Measurements from ENCODE around the gene CNTN6.

DNA sequence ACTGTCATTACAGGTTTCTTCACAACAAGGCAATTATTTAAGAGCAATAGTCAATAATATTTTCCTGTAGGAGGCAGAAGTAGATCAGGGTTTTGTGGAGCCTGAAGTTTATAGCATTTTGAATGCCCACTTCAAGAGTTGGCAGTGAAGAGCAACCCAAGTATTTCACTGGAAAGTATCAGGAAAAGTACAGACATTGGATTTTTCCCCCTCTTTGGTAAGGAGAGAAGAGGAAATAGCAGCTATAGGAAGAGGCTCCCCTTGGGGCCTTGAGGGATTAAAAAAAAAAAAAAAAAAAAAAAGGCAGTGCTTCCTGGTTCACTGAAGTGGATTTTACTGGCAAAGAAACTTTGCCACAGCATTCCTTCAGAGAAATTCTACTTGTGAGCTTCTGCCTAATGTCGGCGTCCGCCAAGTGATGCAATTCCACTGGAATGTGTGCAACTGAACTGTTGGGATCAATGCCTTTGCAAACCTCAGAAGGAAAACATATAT lies 5.7 kb upstream of the CNTN6 start:
- no peak for TF ChIP-seq CTCF (IDR thresholded peaks at IDR 0.05)
- TF ChIP-seq ETV6 (CRISPR knock-in tag; IDR thresholded peaks at IDR 0.05) = no peak
- TF ChIP-seq ATF1 (CRISPR knock-in tag; IDR thresholded peaks at IDR 0.05) = no peak
- no peak for TF ChIP-seq USF2 (CRISPR knock-in tag; IDR thresholded peaks at IDR 0.05)
- no peak for TF ChIP-seq KAT7 (CRISPR knock-in tag; IDR thresholded peaks at IDR 0.05; ENCODE audit: borderline replicate concordance)
- TF ChIP-seq TP53 (CRISPR knock-in tag; IDR thresholded peaks at IDR 0.05) = no peak
- TF ChIP-seq, protein P1, sequence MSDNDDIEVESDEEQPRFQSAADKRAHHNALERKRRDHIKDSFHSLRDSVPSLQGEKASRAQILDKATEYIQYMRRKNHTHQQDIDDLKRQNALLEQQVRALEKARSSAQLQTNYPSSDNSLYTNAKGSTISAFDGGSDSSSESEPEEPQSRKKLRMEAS (CRISPR knock-in tag; IDR thresholded peaks at IDR 0.05) = no peak
- TF ChIP-seq, protein P2, sequence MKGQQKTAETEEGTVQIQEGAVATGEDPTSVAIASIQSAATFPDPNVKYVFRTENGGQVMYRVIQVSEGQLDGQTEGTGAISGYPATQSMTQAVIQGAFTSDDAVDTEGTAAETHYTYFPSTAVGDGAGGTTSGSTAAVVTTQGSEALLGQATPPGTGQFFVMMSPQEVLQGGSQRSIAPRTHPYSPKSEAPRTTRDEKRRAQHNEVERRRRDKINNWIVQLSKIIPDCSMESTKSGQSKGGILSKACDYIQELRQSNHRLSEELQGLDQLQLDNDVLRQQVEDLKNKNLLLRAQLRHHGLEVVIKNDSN (CRISPR knock-in tag; IDR thresholded peaks at IDR 0.05) = no peak
- no peak for TF ChIP-seq ATF2 (CRISPR knock-in tag; IDR thresholded peaks at IDR 0.05; ENCODE audit: borderline replicate concordance, low read depth)
- TF ChIP-seq, protein P3, sequence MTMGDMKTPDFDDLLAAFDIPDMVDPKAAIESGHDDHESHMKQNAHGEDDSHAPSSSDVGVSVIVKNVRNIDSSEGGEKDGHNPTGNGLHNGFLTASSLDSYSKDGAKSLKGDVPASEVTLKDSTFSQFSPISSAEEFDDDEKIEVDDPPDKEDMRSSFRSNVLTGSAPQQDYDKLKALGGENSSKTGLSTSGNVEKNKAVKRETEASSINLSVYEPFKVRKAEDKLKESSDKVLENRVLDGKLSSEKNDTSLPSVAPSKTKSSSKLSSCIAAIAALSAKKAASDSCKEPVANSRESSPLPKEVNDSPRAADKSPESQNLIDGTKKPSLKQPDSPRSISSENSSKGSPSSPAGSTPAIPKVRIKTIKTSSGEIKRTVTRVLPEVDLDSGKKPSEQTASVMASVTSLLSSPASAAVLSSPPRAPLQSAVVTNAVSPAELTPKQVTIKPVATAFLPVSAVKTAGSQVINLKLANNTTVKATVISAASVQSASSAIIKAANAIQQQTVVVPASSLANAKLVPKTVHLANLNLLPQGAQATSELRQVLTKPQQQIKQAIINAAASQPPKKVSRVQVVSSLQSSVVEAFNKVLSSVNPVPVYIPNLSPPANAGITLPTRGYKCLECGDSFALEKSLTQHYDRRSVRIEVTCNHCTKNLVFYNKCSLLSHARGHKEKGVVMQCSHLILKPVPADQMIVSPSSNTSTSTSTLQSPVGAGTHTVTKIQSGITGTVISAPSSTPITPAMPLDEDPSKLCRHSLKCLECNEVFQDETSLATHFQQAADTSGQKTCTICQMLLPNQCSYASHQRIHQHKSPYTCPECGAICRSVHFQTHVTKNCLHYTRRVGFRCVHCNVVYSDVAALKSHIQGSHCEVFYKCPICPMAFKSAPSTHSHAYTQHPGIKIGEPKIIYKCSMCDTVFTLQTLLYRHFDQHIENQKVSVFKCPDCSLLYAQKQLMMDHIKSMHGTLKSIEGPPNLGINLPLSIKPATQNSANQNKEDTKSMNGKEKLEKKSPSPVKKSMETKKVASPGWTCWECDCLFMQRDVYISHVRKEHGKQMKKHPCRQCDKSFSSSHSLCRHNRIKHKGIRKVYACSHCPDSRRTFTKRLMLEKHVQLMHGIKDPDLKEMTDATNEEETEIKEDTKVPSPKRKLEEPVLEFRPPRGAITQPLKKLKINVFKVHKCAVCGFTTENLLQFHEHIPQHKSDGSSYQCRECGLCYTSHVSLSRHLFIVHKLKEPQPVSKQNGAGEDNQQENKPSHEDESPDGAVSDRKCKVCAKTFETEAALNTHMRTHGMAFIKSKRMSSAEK (CRISPR knock-in tag; IDR thresholded peaks at IDR 0.05; ENCODE audit: borderline replicate concordance) = no peak
